ENCODE results near the gene CCL5. TPM values are rescaled to one million over a fixed set of nuclear protein-coding genes. Genes with fewer than 3 reads are reported as not detected.
"Not testable (repeated sequence)": the region's sequence is repeated elsewhere in the genome, so short reads cannot be mapped to it uniquely, and the experiment has no call there.

CCL5 gene
- total RNA-seq, 1 experiment from 2014 or later, result 36.1 TPM

GRCh38 chr17:35898283-35899070, 18.3 kb upstream of the CCL5 start:
- DNase-seq (ENCODE audit: low read depth), result peak; percentile 83

- DNase-seq (ENCODE audit: low read depth), result not testable (repeated sequence)
These were observed 17.6 kb upstream of the CCL5 start for GRCh38 chr17:35897772-35898171.

- DNase-seq (ENCODE audit: low read depth), result peak; percentile 38
These were observed 15.8 kb upstream of the CCL5 start for GRCh38 chr17:35895636-35896587.

- no peak for DNase-seq (ENCODE audit: low read depth)
These were observed 14.0 kb upstream of the CCL5 start for GRCh38 chr17:35894206-35894605.

GRCh38 chr17:35893751-35894150, 13.6 kb upstream of the CCL5 start:
- DNase-seq (ENCODE audit: low read depth), result no peak

- DNase-seq (ENCODE audit: low read depth), result peak; percentile 29
These were observed 12.2 kb upstream of the CCL5 start for GRCh38 chr17:35892091-35893035.

- DNase-seq (ENCODE audit: low read depth), result no peak
These were observed 11.1 kb upstream of the CCL5 start for GRCh38 chr17:35891269-35891668.

GRCh38 chr17:35890774-35891155, 10.6 kb upstream of the CCL5 start:
- DNase-seq (ENCODE audit: low read depth), result peak; percentile 19

GRCh38 chr17:35889818-35890773, 9.9 kb upstream of the CCL5 start:
- peak; percentile 74 for DNase-seq (ENCODE audit: low read depth)

GRCh38 chr17:35889241-35889640, 9.1 kb upstream of the CCL5 start:
- DNase-seq (ENCODE audit: low read depth), result no peak

- DNase-seq (ENCODE audit: low read depth), result no peak
These were observed 1.8 kb downstream of the CCL5 start for GRCh38 chr17:35878361-35878760.

- DNase-seq (ENCODE audit: low read depth), result no peak
These were observed 2.7 kb downstream of the CCL5 start for GRCh38 chr17:35877345-35878029.

GRCh38 chr17:35876534-35876933, 3.6 kb downstream of the CCL5 start:
- DNase-seq (ENCODE audit: low read depth), result no peak

GRCh38 chr17:35875800-35876139, 4.4 kb downstream of the CCL5 start:
- no peak for DNase-seq (ENCODE audit: low read depth)

- no peak for DNase-seq (ENCODE audit: low read depth)
These were observed 4.9 kb downstream of the CCL5 start for GRCh38 chr17:35875072-35875799.

- DNase-seq (ENCODE audit: low read depth), result no peak
These were observed 7.8 kb downstream of the CCL5 start for GRCh38 chr17:35872196-35872980.

- no peak for DNase-seq (ENCODE audit: low read depth)
These were observed 9.0 kb downstream of the CCL5 start for GRCh38 chr17:35870906-35871819.
